Fibroblast of peridontal ligament (primary cell): Measurements from ENCODE around the gene EAPP.
"Not testable (repeated sequence)": the region's sequence is repeated elsewhere in the genome, so short reads cannot be mapped to it uniquely, and the experiment has no call there.

Experiments used
- DNase-seq: peaks from one replicate; pipeline ENCODE4 v3.0.0-alpha.2; 2010; ENCODE audit errors: extremely low read depth

Gene EAPP

GRCh38 chr14:34538096-34538495 lies 1.4 kb downstream of the EAPP start:
- not testable (repeated sequence) for DNase-seq

DNA sequence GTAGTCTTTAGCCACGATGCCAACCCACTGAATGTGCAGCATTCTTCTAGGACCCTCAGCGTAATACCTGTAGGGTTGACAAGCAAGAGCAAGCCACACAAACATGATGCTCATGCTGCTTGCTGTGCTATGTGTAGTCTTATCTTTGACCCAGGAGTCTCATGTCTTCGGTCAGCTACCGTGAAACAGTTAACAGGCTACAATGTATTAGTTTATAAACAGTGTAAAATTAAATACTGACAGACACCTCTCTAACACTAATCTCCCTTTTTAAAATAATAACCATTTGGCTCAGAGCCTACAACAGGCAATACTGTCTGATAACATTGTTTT lies 1.9 kb downstream of the EAPP start:
- no peak for DNase-seq

GRCh38 chr14:34536951-34537676 lies 2.4 kb downstream of the EAPP start:
- DNase-seq, result peak; percentile 27

DNA sequence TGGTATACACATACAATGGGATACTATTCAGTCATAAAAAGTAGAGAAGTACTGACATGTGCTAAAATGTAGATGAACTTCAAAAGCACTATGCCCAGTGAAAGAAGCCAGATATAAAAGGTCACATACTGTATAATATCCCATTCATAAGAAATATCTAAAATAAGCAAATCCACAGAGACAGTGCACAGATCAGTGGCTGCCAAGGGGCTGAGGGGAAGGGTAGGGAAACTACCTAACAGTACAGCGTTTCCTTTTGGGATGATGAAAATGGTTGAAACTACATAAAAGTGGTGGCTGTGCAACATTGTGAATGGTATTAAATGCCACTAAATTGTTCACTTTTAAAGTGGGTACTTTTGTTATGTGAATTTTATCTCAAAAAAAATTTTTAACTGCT lies 11.9 kb downstream of the EAPP start:
- no peak for DNase-seq

DNA sequence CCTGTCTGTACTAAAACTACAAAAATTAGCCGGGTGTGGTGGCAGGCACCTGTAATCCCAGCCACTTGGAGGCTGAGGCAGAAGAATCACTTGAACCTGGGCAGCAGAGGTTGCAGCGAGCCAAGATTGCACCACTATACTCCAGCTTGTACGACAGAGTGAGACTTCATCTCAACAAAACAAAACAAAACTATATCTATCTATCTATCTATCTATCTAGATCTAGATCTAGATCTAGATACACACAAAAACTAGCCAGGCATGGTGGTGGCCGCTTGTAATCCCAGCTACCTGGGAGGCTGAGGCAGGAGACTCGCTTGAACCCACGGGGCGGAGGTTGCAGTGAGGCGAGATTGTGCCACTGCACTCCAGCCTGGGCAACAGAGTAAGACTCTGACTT lies 15.3 kb downstream of the EAPP start:
- not testable (repeated sequence) for DNase-seq

DNA sequence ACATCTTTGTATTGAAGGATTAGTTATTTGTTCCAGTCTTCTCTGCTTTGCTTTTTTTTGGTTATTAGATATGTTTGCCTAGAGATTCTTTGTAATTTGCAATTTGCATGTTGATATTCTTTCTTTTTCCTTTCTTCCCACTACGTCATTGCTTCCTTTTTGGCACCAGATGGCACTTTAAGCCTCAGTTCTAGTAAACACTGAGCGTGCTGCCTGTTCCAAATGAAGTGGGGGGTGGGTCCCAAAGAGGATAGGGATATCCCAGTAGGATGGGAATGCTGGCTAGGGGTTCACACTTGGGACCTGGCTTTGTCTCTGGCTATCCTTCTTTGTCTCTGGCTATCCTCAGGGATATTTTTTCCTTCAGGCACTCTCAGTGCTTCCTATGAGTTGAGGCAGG lies 17.0 kb downstream of the EAPP start:
- no peak for DNase-seq

DNA sequence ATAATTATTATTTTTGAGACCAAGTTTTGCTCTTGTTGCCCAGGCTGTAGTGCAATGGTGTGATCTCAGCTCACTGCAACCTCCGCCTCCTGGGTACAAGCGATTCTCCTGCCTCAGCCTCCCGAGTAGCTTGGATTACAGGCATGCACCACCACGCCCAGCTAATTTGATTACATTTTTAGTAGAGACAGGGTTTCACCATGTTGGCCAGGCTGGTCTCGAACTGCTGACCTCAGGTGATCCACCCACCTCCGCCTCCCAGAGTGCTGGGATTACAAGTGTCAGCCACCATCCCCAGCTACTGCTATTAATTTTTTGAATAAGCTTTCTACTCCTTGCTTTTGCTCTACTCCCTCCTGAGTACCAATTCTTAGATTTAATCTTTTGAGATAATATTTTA lies 18.4 kb downstream of the EAPP start:
- DNase-seq, result not testable (repeated sequence)

- not testable (repeated sequence) for DNase-seq
Measured at GRCh38 chr14:34520304-34520970, 19.1 kb downstream of the EAPP start.

DNA sequence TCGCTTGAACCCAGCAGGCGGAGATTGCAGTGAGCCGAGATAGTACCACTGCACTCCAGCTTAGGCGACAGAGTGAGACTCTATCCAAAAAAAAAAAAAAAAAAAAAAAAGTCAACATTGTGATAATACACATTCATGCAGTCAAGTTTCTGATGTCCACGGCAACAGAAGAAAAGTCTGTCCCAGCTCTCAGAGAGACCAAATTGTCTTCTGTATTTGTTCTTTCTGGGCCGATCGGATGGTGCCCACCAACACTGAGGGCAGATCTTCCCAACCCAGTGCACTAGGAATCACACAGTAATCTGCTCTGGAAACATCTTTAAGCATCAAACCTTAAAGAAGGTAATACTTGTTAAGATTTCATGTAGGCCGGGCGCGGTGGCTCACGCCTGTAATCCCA lies 31.6 kb downstream of the EAPP start:
- no peak for DNase-seq

- DNase-seq, result no peak
Measured at GRCh38 chr14:34507459-34507858, 32.0 kb downstream of the EAPP start.

DNA sequence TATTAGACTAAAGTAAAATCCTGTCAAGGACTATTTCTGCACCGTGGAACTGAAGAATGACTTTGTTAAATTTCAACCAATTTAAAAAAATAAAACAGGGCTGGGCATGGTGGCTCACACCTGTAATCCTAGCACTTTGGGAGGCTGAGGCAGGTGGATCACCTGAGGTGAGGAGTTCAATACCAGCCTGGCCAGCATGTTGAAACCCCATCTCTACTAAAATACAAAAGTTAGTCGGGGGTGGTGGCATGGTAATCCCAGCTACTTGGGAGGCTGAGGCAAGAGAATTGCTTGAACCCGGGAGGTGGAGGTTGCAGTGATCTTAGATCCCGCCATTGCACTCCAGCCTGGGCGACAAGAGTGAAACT lies 34.4 kb downstream of the EAPP start:
- not testable (repeated sequence) for DNase-seq

GRCh38 chr14:34504027-34504426 lies 35.5 kb downstream of the EAPP start:
- not testable (repeated sequence) for DNase-seq

GRCh38 chr14:34502545-34503225 lies 36.8 kb downstream of the EAPP start:
- peak; percentile 38 for DNase-seq

DNA sequence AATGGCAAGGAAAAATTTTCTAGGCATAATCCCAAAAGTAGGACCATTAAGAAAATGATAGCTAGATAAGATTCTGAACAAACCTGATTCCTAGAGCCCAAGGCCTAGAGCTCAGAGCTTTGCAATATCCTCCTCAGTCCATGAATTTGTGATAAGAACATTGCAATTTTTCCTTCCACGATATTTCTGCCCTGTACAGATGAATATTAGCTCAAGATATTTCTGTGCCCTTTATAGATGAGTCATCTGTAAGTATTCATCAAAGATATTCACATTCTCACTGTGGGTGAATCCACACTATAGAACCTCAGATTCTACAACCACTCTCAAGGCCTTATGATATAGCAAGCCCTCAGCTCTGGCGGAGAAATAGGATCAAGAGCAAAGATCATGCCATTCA lies 37.5 kb downstream of the EAPP start:
- peak; percentile 8 for DNase-seq

GRCh38 chr14:34501004-34501580 lies 38.4 kb downstream of the EAPP start:
- DNase-seq, result no peak

DNA sequence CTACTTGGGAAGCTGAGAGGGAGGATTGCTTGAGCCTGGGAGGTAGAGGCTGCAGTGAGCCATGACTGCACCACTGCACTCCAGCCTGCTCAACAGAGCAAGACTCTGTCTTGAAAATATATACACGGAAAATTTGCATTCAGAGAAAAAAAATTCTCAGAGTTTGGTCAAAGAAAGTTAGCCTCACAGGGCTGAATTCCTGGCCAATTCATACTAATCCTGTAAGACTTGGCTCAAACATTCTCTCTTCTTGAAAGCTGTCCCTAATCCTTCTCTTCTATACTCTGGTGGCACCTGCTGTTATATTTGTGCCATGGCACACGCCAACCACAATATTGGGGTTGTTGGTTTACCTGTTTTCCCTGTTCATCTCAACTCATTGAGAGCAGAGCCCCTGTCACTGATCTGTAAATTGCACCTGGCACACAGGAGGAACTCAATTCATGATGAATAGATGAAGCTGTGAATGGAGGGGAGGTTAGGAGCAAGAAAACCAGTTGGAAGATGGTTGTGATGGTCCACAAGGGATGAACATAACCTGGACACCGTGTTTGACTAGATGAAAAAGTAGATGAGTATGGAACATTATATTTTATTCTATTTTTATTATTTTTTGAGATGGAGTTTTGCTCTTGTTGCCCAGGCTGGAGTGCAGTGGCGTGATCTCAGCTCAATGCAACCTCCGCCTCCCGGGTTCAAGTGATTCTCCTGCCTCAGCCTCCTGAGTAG lies 40.7 kb downstream of the EAPP start:
- peak; percentile 41 for DNase-seq

DNA sequence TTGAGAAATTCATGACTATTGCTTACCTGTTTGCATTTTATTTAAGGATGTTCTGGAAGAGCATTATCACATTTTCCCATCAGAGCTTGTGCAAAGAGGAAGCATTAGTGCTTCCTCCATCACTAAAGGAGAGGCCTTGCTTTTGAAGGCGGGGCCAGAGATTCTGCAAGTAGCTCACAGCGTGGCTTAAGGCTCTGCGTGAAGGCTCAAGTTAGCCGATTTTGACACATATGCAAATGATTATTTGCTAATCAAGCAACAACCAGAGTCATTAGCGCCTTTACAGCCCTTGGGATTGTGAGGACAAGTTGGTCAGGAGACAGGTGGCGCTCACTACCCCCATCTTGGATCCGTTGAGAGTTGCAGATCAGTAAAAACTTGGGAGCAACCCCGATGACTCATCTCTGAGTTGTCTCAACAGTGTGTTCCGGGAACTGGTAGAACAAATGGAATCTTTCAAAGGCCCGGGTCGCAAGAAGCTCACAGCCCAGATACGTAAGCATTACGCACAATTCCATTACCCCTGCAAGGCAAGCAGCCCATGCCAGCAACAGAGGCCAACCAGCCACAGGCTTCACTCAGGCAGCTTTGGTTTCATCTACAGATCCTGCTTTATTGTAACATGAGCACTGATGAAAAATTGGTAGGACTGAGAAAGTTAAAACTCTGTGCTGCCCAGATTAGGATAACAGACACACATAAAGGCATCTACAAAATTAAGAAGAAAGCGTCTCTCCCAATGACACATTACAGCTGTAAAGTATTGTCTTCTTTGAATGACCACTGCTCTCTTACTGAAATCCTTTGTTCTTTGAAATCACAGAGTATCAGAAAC lies 42.6 kb downstream of the EAPP start:
- peak; percentile 100 for DNase-seq

DNA sequence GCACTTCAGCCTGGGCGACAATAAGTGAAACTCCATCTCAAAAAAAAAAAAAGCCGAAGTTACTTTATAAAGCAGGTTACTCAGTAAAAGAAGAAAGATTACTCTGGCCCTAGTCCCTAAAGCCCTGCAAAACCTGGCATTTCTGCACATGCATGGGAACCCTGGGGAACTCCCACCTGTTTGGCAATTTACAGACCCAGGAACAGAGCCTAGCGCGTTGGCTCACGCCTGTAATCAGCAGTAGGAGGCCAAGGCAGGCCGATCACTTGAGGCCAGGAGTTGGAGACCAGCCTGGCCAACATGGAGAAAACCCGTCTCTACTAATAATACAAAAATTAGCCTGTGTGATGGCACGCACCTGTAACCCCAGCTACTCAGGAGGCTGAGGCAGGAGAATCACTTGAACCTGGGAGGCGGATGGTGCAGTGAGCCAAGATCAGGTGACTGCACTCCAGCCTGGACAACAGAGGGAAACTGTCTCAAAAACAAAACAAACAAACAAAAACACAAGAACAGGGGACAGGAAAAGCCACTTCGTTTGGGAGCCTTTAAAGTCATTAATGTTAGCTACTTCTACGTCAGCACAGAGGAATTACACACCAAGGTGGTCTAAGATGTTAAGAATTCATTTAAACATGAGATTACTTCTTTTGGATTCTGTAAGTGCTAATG lies 43.4 kb downstream of the EAPP start:
- no peak for DNase-seq

DNA sequence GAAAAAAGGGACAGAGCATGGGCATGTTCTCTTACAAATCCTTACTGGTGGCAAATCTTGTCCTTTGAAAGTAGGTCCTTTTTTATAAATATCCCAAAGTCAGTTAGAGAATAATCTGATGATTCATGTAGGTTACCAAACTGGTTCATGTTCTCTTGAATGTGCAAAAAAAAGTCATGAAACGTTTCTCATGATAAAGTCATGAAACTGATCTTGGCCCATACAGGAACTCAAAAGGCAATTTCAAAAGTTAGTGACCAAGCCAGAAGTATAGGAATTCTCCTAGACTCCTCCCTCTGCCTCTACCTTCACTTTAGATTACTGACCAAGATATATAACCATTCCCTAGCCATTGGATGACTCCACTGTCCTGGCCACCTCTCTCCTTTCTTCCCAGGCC lies 50.2 kb downstream of the EAPP start:
- DNase-seq, result peak; percentile 35

DNA sequence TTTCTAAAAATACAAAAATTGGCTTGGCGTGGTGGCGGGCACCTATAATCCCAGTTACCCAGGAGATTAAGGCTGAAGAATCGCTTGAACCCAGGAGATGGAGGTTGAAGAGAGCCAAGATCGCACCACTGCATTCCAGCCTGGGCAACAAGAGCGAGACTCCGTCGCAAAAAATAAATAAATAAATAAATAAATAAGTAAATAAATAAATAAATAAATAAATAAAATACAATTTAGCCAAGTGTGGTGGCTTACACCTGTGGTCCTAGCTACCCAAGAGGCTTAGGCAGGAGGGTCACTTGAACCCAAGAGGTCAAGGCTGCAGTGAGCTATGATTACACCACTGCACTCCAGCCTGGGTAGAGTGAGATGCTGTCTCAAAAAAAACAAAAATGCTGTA lies 51.0 kb downstream of the EAPP start:
- DNase-seq, result no peak

DNA sequence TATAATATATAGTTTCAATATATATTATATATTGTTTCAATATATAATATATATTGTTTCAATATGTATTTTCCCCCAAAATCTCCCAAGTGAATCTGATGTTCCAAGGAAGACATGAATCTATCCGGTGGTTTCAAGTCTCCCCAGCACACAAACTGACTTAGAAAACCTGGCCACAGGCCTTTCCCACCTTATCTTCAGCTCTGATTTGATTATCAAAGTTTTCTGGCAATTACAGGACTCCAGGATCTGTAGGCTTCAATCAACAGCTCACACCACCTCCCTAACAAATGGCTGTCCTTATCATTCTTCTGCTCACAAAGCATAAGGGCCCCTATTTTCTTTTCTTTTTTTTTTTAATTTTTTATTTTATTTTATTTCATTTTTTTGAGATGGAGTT lies 54.8 kb downstream of the EAPP start:
- no peak for DNase-seq
